Spleen (tissue), 11 donors: Measurements from ENCODE around the gene AMY2B. TPM values are rescaled to one million over a fixed set of nuclear protein-coding genes. Genes with fewer than 3 reads are reported as not detected.
A peak's percentile ranks its signal among the peaks of the same experiment; 100 is the strongest.
"Not testable (repeated sequence)": the region's sequence is repeated elsewhere in the genome, so short reads cannot be mapped to it uniquely, and the experiment has no call there.

Experiments used
- DNase-seq: peaks from one replicate; pipeline ENCODE4 v3.0.0-alpha.2; 2020
- H3K27ac ChIP-seq, 8 donors: fragments of 200-600 bp; sonication (generic) in 7 of 8; 1 replicate in 4 of 8; 2 replicates in 4 of 8; pipeline versions ENCODE4 v1.5.0 to v1.8.0; 2016 to 2021; ENCODE audit warnings: inconsistent platforms in 4 of 8, mild to moderate bottlenecking in 4 of 8, moderate library complexity in 1 of 8
- H3K27me3 ChIP-seq, 7 donors: fragments of 200-600 bp; sonication (generic) in 6 of 7; replicated peaks in 1 of 7; 1 replicate in 4 of 7; 2 replicates in 3 of 7; pipeline versions ENCODE4 v1.5.0 to v1.8.0; 2016 to 2021; ENCODE audit warnings: inconsistent platforms in 3 of 7, mild to moderate bottlenecking in 1 of 7
- H3K36me3 ChIP-seq, 6 donors: fragments of 200-600 bp; sonication (generic) in 5 of 6; 1 replicate in 4 of 6; 2 replicates in 2 of 6; pipeline versions ENCODE4 v1.5.0 to v1.8.0; 2016 to 2021; ENCODE audit warnings: inconsistent platforms in 2 of 6
- H3K4me1 ChIP-seq, 6 donors: fragments of 200-600 bp; sonication (generic) in 5 of 6; 1 replicate in 3 of 6; 2 replicates in 3 of 6; pipeline versions ENCODE4 v1.5.0 to v1.8.0; 2016 to 2021; ENCODE audit warnings: inconsistent platforms in 3 of 6
- H3K4me3 ChIP-seq, 8 donors: fragments of 200-600 bp; sonication (generic) in 7 of 8; 1 replicate in 4 of 8; 2 replicates in 4 of 8; pipeline versions ENCODE4 v1.5.0 to v1.8.0; 2016 to 2021; ENCODE audit warnings: inconsistent platforms in 4 of 8, mild to moderate bottlenecking in 4 of 8, moderate library complexity in 2 of 8
- H3K9me3 ChIP-seq, 8 donors: fragments of 200-600 bp; sonication (generic) in 7 of 8; 1 replicate in 4 of 8; 2 replicates in 4 of 8; pipeline versions ENCODE4 v1.5.0 to v1.8.0; 2016 to 2021; ENCODE audit warnings: inconsistent platforms in 4 of 8
- POLR2A ChIP-seq, 3 donors: fragments of 450-650 bp; IDR thresholded peaks; one replicate each; pipeline ENCODE4 v1.5.1; 2017; ENCODE audit warnings: antibody characterized with exemption in 3 of 3, mild to moderate bottlenecking in 1 of 3
- POLR2AphosphoS5 ChIP-seq, 3 donors: sonication (generic); formaldehyde crosslinking; IDR thresholded peaks; one replicate each; pipeline ENCODE4 v1.5.1; 2017; ENCODE audit warnings: antibody characterized with exemption in 3 of 3
- WGBS, 5 donors: extraction: QIAGEN DNeasy Blood & Tissue Kit in 3 of 5; methylation state at CpG; one replicate each; pipeline versions ENCODE4 v1.1.5 to v1.1.7; 2013 to 2018; 5-methylcytosine and 5-hydroxymethylcytosine counted together
- intact Hi-C: fragments of 100-400 bp; cut with DNase I; formaldehyde crosslinking; loops from one replicate; pipeline ENCODE4 v1.15.0; 2023; ENCODE audit warnings: low total_unique reads
- polyA plus RNA-seq, 3 donors: library from polyadenylated mRNA; stranded (reverse); fragments of 200-250 nt; gene quantifications; one replicate each; pipeline ENCODE4 v1.2.1, GENCODE V29; 2013
- total RNA-seq, 7 donors: library from RNA; depleted of rRNA in 3 of 7; stranded (reverse); fragments of >200 nt in 3 of 7; fragmentation: NEBNext Ultra II Directional in 4 of 7; extraction: Animal tissue kit (Norgen Biotek cat#: 25700) in 4 of 7; gene quantifications; one replicate each; pipeline versions ENCODE4 v1.1.0 to v1.2.1, GENCODE V29; 2016 to 2021
- TF ChIP-seq, protein P1 (sequence below), 11 experiments: fragments of 200-600 bp in 7 of 11; fragments of 450-650 bp in 4 of 11; sonication (generic) in 4 of 11; IDR thresholded peaks in 8 of 11; conservative IDR thresholded peaks in 3 of 11; 1 replicate in 7 of 11; 2 replicates in 4 of 11; pipeline versions ENCODE4 v1.4.0 to v1.8.0; 2016 to 2021; ENCODE audit warnings: antibody characterized with exemption in 11 of 11, inconsistent platforms in 4 of 11, mild to moderate bottlenecking in 1 of 11
- donor health status: healthy with polysubstance abuse.
- donor health status: DM: no; HTN: no; CAD: no; lungs with moderate emphysema.
- donor health status: DM: no; HTN: no; CAD: no.
- donor health status: Bipolar disorder and iron deficiency.
- donor health status: healthy.
- donor health status: DM: no; HTN: no; CAD: no.
- donor health status: DM: yes; HTN: yes; CAD: no.

Gene AMY2B
- total and polyA plus RNA-seq, 10 donors = 15.0 to 47.5 (median 26.2) TPM

DNA sequence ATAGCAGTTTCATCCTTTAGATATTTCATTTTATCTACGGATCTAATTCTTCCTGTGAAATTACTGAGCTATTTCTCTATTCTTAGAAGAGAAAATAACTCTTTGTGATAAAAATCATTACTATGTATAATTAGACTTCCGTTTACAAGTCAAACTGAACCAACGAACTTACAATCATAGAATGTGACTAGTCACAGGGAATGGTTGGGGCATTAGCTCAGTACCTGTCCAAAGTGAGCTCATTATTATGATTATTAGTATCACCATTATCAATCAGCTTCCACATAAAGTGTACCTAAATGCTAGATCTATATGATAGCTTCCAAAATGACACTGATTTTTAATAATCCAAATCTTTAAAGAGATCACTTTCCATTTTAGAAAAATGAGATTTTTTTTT, 12.5 kb downstream of the AMY2B start:
- no peak overlapping the region for H3K27ac ChIP-seq
- no peak for DNase-seq
- TF ChIP-seq POLR2AphosphoS5 (IDR thresholded peaks at IDR 0.05) (no peak), POLR2A (IDR thresholded peaks at IDR 0.05) (no peak)
- TF ChIP-seq, protein P1, sequence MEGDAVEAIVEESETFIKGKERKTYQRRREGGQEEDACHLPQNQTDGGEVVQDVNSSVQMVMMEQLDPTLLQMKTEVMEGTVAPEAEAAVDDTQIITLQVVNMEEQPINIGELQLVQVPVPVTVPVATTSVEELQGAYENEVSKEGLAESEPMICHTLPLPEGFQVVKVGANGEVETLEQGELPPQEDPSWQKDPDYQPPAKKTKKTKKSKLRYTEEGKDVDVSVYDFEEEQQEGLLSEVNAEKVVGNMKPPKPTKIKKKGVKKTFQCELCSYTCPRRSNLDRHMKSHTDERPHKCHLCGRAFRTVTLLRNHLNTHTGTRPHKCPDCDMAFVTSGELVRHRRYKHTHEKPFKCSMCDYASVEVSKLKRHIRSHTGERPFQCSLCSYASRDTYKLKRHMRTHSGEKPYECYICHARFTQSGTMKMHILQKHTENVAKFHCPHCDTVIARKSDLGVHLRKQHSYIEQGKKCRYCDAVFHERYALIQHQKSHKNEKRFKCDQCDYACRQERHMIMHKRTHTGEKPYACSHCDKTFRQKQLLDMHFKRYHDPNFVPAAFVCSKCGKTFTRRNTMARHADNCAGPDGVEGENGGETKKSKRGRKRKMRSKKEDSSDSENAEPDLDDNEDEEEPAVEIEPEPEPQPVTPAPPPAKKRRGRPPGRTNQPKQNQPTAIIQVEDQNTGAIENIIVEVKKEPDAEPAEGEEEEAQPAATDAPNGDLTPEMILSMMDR (IDR thresholded peaks at IDR 0.05 in 8 of 11, conservative IDR thresholded peaks at IDR 0.05 in 3 of 11) = no peak
- no peaks in the 10 kb centered on the region for H3K4me1 ChIP-seq
- H3K36me3 ChIP-seq = peaks cover 0 to 6% (median 0%) of the 10 kb centered on the region in 6 donors
- intact Hi-C loops = no loop called here
- no peaks in the 10 kb centered on the region for H3K27me3 ChIP-seq
- WGBS, 5 donors = 83 to 93% (median 86%) methylated on average over 3 of the region's 3 CpGs
- peaks cover 0 to 20% (median 10%) of the 10 kb centered on the region in 8 donors for H3K9me3 ChIP-seq
- no peak overlapping the region for H3K4me3 ChIP-seq

GRCh38 chr1:103584537-103584936, 13.1 kb downstream of the AMY2B start:
- WGBS, 5 donors = 68 to 84% (median 76%) methylated on average over 2 of the region's 2 CpGs
- Histone ChIP-seq H3K27me3 (no peaks in the 10 kb centered on the region), H3K4me3 (no peak overlapping the region), H3K36me3 (peaks cover 0 to 6% (median 0%) of the 10 kb centered on the region in 6 donors), H3K9me3 (peaks cover 0 to 27% (median 14%) of the 10 kb centered on the region in 8 donors), H3K27ac (no peak overlapping the region), H3K4me1 (no peaks in the 10 kb centered on the region)
- no peak for TF ChIP-seq POLR2AphosphoS5 (IDR thresholded peaks at IDR 0.05)
- TF ChIP-seq, protein P1 (IDR thresholded peaks at IDR 0.05 in 8 of 11, conservative IDR thresholded peaks at IDR 0.05 in 3 of 11) = no peak
- TF ChIP-seq POLR2A (IDR thresholded peaks at IDR 0.05) = no peak
- DNase-seq = no peak
- intact Hi-C loops = no loop called here

DNA sequence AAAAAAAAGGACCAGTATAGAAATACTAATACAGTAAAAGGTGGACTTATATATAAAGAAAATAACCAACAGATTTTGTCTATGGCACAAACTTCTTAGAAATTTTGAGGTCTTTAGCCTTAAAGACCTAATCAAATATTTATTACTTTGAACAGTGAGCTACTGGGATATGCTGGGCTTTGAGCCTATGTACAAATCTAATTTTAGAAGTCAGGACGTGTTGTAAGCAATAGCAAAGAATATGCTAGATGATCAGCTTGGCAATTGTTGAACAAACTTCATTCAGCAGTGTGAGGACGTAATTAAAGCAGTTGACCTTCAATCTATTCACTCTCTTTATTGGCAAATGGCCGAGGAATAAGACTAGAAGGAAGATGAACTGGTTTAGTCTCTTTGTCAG, 31.4 kb downstream of the AMY2B start:
- H3K4me1 ChIP-seq, H3K9me3 ChIP-seq, H3K27me3 ChIP-seq, H3K36me3 ChIP-seq, H3K27ac ChIP-seq, H3K4me3 ChIP-seq, intact Hi-C loops, DNase-seq: not testable (repeated sequence)
- no CpG with 5 or more reads among the region's 3 CpGs for WGBS, 5 donors

- DNase-seq = peak; percentile 13
- TF ChIP-seq POLR2A (IDR thresholded peaks at IDR 0.05) (no peak), POLR2AphosphoS5 (IDR thresholded peaks at IDR 0.05) (no peak)
- TF ChIP-seq, protein P1 (IDR thresholded peaks at IDR 0.05 in 8 of 11, conservative IDR thresholded peaks at IDR 0.05 in 3 of 11) = no peak
- H3K36me3 ChIP-seq = no peaks in the 10 kb centered on the region
- no peak overlapping the region for H3K27ac ChIP-seq
- no peaks in the 10 kb centered on the region for H3K9me3 ChIP-seq
- intact Hi-C loops = no loop called here
- H3K27me3 ChIP-seq = no peaks in the 10 kb centered on the region
- no peak overlapping the region for H3K4me3 ChIP-seq
- WGBS, 5 donors = 85 to 89% (median 87%) methylated on average over 2 of the region's 2 CpGs
- H3K4me1 ChIP-seq = no peaks in the 10 kb centered on the region
Measured at GRCh38 chr1:103616362-103616761, 45.0 kb downstream of the AMY2B start.

GRCh38 chr1:103616994-103617477, 45.6 kb downstream of the AMY2B start, which contains the start of gene AMY2A:
Gene AMY2A, plus strand, starts transcription at chr1:103617427. Its CDS starts 14 bp downstream, at chr1:103617441.
- WGBS, 5 donors = 78 to 97% (median 84%) methylated on average over 3 of the region's 3 CpGs
- H3K4me3 ChIP-seq, H3K27ac ChIP-seq, H3K9me3 ChIP-seq, H3K4me1 ChIP-seq, H3K27me3 ChIP-seq, intact Hi-C loops, DNase-seq, H3K36me3 ChIP-seq: not testable (repeated sequence)

DNA sequence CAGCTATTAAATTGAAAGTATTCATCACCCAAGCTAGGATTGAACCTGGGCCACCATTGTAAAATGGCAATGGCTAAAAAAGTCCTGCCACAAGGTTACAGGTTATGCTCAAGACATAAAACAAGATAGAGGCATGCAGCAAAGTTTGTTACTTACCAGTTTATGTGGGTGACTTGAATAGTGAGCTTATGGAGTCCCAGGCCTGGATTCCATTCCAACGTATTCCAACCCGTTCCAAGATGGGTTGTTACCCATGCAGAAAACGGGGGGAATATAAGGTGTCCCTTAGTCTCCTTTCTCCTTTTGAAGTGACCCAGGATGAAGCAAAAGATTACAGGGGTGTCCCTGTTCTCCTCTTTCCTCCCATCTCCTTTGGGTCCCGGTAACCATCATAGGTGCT, 56.0 kb downstream of the AMY2B start:
- intact Hi-C loops, H3K36me3 ChIP-seq, H3K27ac ChIP-seq, H3K9me3 ChIP-seq, H3K27me3 ChIP-seq, DNase-seq, H3K4me3 ChIP-seq, H3K4me1 ChIP-seq: not testable (repeated sequence)
- WGBS, 5 donors = 82 to 88% (median 87%) methylated on average over 3 to 4 of the region's 4 CpGs; no CpG with 5 or more reads in 1 of the 5 donors
